Measurements from ENCODE around the gene CGB3.
"Not testable (repeated sequence)": the region's sequence is repeated elsewhere in the genome, so short reads cannot be mapped to it uniquely, and the experiment has no call there.

The CGB3 gene

GRCh38 chr19:49024233-49024632 lies at the start of gene CGB3:
CGB3 (minus strand) TSS chr19:49024333; CDS start chr19:49023971, 362 bp downstream.
- in situ Hi-C loops (cut with MboI; ENCODE audit: low pct_unique_long_range_greater_than_20kb, low sequenced_read_pairs); DNase-seq: not testable (repeated sequence)

- no peak for DNase-seq
Measured at GRCh38 chr19:49071860-49072547, 47.9 kb upstream of the CGB3 start.

GRCh38 chr19:49070416-49070815 lies 46.3 kb upstream of the CGB3 start:
- no peak for DNase-seq
- in situ Hi-C loops (cut with MboI; ENCODE audit: low pct_unique_long_range_greater_than_20kb, low sequenced_read_pairs) = no loop called here

More at GRCh38 chr19:49071860-49072547, 47.9 kb upstream of the CGB3 start:
- in situ Hi-C loops (cut with MboI; ENCODE audit: low pct_unique_long_range_greater_than_20kb, low sequenced_read_pairs) = no loop called here

- in situ Hi-C loops (cut with MboI; ENCODE audit: low pct_unique_long_range_greater_than_20kb, low sequenced_read_pairs) = no loop called here
- no peak for DNase-seq
Measured at GRCh38 chr19:49069026-49069425, 44.9 kb upstream of the CGB3 start.

- in situ Hi-C loops (cut with MboI; ENCODE audit: low pct_unique_long_range_greater_than_20kb, low sequenced_read_pairs) = no loop called here
Measured at GRCh38 chr19:49067554-49067953, 43.4 kb upstream of the CGB3 start.

GRCh38 chr19:49065905-49066512 lies 41.9 kb upstream of the CGB3 start:
- in situ Hi-C loops (cut with MboI; ENCODE audit: low pct_unique_long_range_greater_than_20kb, low sequenced_read_pairs) = no loop called here
- no peak for DNase-seq

More at GRCh38 chr19:49067554-49067953, 43.4 kb upstream of the CGB3 start:
- no peak for DNase-seq

- in situ Hi-C loops (cut with MboI; ENCODE audit: low pct_unique_long_range_greater_than_20kb, low sequenced_read_pairs) = no loop called here
Measured at GRCh38 chr19:49064768-49065611, 40.9 kb upstream of the CGB3 start, which contains the start of gene NTF4. NTF4 (minus strand) TSS chr19:49064818; CDS start chr19:49061997, 2,821 bp downstream.

GRCh38 chr19:49064029-49064629 lies 40.0 kb upstream of the CGB3 start:
- no peak for DNase-seq
- in situ Hi-C loops (cut with MboI; ENCODE audit: low pct_unique_long_range_greater_than_20kb, low sequenced_read_pairs) = no loop called here

More at GRCh38 chr19:49064768-49065611, 40.9 kb upstream of the CGB3 start, which contains the start of gene NTF4:
- no peak for DNase-seq

- in situ Hi-C loops (cut with MboI; ENCODE audit: low pct_unique_long_range_greater_than_20kb, low sequenced_read_pairs) = no loop called here
- DNase-seq = no peak
Measured at GRCh38 chr19:49061445-49061844, 37.3 kb upstream of the CGB3 start.

- no peak for DNase-seq
- in situ Hi-C loops (cut with MboI; ENCODE audit: low pct_unique_long_range_greater_than_20kb, low sequenced_read_pairs) = no loop called here
Measured at GRCh38 chr19:49061000-49061399, 36.9 kb upstream of the CGB3 start.

GRCh38 chr19:49059053-49059452 lies 34.9 kb upstream of the CGB3 start:
- no peak for DNase-seq
- in situ Hi-C loops (cut with MboI; ENCODE audit: low pct_unique_long_range_greater_than_20kb, low sequenced_read_pairs) = no loop called here

GRCh38 chr19:49058562-49058961 lies 34.4 kb upstream of the CGB3 start:
- no peak for DNase-seq
- in situ Hi-C loops (cut with MboI; ENCODE audit: low pct_unique_long_range_greater_than_20kb, low sequenced_read_pairs) = no loop called here

- DNase-seq = no peak
- in situ Hi-C loops (cut with MboI; ENCODE audit: low pct_unique_long_range_greater_than_20kb, low sequenced_read_pairs) = no loop called here
Measured at GRCh38 chr19:49057636-49058234, 33.6 kb upstream of the CGB3 start, which contains the start of gene CGB7. CGB7 (minus strand) TSS chr19:49057749; CDS start chr19:49055375, 2,374 bp downstream.

GRCh38 chr19:49056902-49057596 lies 32.9 kb upstream of the CGB3 start:
- in situ Hi-C loops (cut with MboI; ENCODE audit: low pct_unique_long_range_greater_than_20kb, low sequenced_read_pairs); DNase-seq: not testable (repeated sequence)

GRCh38 chr19:49056101-49056901 lies 32.2 kb upstream of the CGB3 start:
- peak; percentile 61 for DNase-seq
- in situ Hi-C loops (cut with MboI; ENCODE audit: low pct_unique_long_range_greater_than_20kb, low sequenced_read_pairs) = no loop called here

GRCh38 chr19:49050376-49051033 lies 26.4 kb upstream of the CGB3 start:
- DNase-seq = not testable (repeated sequence)

GRCh38 chr19:49049834-49050233 lies 25.7 kb upstream of the CGB3 start:
- DNase-seq; in situ Hi-C loops (cut with MboI; ENCODE audit: low pct_unique_long_range_greater_than_20kb, low sequenced_read_pairs): not testable (repeated sequence)

More at GRCh38 chr19:49050376-49051033, 26.4 kb upstream of the CGB3 start:
- in situ Hi-C loops (cut with MboI; ENCODE audit: low pct_unique_long_range_greater_than_20kb, low sequenced_read_pairs) = not testable (repeated sequence)

Data from KBM-7 (cell line).